GM10248 (cell line): ENCODE measurements around the gene CYP4F22.
A peak's percentile ranks its signal among the peaks of the same experiment; 100 is the strongest.

Experiments
- CTCF ChIA-PET: fragments of 300-600 bp; sonication (Branson Sonifier 250); formaldehyde crosslinking; extraction: SDS; loops from one replicate; lab custom pipeline; 2021; ENCODE audit warnings: antibody characterized with exemption; lab: Yijun Ruan, JAX
- POLR2A ChIA-PET: fragments of 350-650 bp; sonication (Branson Sonifier 250); formaldehyde crosslinking; extraction: SDS; loops from one replicate; lab custom pipeline; 2020; ENCODE audit warnings: antibody characterized with exemption; lab: Yijun Ruan, JAX
- DNase-seq: peaks from one replicate; pipeline ENCODE4 v3.0.0; 2012; ENCODE audit errors: extremely low spot score
- CTCF ChIP-seq: IDR thresholded peaks from 2 replicates; pipeline ENCODE4 v1.5.1; 2012; ENCODE audit warnings: mild to moderate bottlenecking, low read depth; ENCODE audit errors: extremely low read depth, missing control alignments, control extremely low read depth

CYP4F22 gene

DNA sequence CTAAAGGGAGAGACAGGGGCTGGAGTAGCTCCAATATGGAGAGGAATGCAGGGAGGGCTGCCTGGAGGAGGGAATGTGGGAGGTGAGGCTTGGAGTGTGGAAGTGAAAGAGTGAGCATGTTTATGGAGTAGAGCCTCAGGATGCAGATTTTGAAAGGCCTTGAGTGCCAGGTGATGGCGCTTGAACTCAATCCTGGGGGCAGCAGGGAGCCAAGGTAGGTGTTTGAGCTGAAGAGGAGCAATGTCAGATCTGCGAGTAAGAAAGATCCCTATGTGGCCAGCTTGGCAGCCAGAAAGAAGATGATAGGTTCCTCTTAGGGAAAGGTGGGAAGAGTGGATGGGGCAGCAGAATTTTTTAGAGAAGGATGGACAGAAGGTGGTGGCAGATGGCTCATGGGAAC, 40.3 kb downstream of the CYP4F22 start:
- POLR2A ChIA-PET, result interaction anchor here (0.7 kb wide), 1 partner anchor 12 kb away, joined by 6 read pairs; no protein-coding TSS in a partner anchor
- CTCF ChIA-PET, result interaction anchor here (1.1 to 1.5 kb wide), 2 partner anchors 8 to 130 kb away, joined by 3 to 4 read pairs; partner anchors contain the start of gene AKAP8L
- TF ChIP-seq CTCF, result no peak
- no peak for DNase-seq

GRCh38 chr19:15549581-15549980, 41.3 kb downstream of the CYP4F22 start:
- TF ChIP-seq CTCF, result no peak
- CTCF ChIA-PET, result interaction anchor here (1.4 kb wide), 1 partner anchor 372 kb away, joined by 5 read pairs; no protein-coding TSS in a partner anchor
- no peak for DNase-seq
- POLR2A ChIA-PET, result no interaction called here

DNA sequence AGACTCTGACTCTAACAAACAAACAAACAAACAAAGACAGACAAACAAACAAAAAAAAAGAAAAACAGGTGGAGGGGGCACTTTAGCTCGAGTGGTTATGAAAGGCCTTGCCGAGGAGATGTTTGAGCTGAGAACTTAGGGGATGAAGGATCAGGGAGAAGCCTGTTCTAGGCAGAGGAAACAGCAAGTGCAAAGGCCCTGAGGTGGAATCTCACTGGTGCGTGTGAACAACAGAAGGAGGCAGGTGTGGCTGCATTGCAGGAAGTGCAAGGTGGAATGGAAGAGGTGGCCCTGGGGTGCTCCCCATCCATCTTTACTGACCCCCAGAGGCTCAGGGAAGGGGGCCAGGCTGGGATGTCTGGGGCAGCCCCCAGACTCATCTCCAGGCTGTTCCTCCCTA, 41.9 kb downstream of the CYP4F22 start:
- no peak for TF ChIP-seq CTCF
- POLR2A ChIA-PET, result no interaction called here
- no peak for DNase-seq
- CTCF ChIA-PET, result interaction anchor here (1.4 kb wide), 1 partner anchor 373 kb away, joined by 5 read pairs; no protein-coding TSS in a partner anchor

DNA sequence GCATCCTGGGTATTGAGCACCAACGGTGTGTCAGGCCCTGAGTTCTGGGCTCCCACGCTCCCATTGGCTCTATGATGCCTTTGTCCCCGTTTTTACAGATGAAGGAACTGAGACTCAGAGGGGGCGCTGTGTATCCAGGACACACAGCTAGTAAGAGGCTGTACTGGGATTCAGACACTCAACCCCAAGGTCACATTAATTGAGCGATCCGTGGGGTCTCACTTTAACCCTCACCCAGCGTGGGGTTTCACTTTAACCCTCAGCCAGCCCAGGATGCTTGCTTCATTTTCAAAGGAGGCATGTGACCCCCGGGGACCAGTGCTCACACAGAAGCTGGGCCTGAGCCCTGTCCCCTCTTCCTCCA, 42.6 kb downstream of the CYP4F22 start:
- POLR2A ChIA-PET, result no interaction called here
- TF ChIP-seq CTCF, result no peak
- CTCF ChIA-PET, result interaction anchor here (0.7 to 2.2 kb wide), 7 partner anchors 74 to 397 kb away, joined by 3 to 9 read pairs (median 3); partner anchors contain the start of gene AKAP8L
- no peak for DNase-seq

- DNase-seq, result peak; percentile 65
- ChIA-PET POLR2A (no interaction called here), CTCF (interaction anchor here (0.7 to 2.2 kb wide), 8 partner anchors 74 to 397 kb away, joined by 3 to 9 read pairs (median 3); partner anchors contain the start of gene AKAP8L)
- TF ChIP-seq CTCF, result no peak
These were observed 43.1 kb downstream of the CYP4F22 start for GRCh38 chr19:15551293-15552004.

- no peak for DNase-seq
- TF ChIP-seq CTCF, result no peak
- POLR2A ChIA-PET, result no interaction called here
- CTCF ChIA-PET, result interaction anchor here (1.0 to 4.4 kb wide), 17 partner anchors 9 to 463 kb away, joined by 3 to 50 read pairs (median 8); partner anchors contain the start of gene AKAP8L
These were observed 46.7 kb downstream of the CYP4F22 start for GRCh38 chr19:15555021-15555420.
